ENCODE measurements around the gene AKR1C2. TPM values are rescaled to one million over a fixed set of nuclear protein-coding genes. Genes with fewer than 3 reads are reported as not detected.
"Not testable (repeated sequence)": the region's sequence is repeated elsewhere in the genome, so short reads cannot be mapped to it uniquely, and the experiment has no call there.

The AKR1C2 gene
- total RNA-seq, 1 experiment from 2014 or later, result 15.8 TPM

DNA sequence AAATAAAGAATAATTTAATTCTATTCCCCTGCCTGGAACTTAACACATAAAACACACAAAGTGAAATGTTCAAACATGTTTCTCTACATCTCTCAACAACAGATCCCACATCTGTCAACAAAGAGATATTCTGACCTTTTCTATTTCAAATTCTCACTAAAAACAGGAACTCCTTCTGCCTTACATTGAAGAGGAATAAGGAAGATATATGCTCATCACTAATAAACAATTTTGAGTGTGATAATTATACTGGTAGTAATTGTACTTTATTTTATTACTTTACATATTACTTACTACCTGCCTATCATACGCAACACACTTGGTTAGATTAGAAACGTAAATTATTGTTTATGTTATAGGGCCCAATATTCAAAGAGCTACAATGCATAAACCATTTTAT lies 13.4 kb downstream of the AKR1C2 start:
- no peak for DNase-seq (ENCODE audit: low spot score)

DNA sequence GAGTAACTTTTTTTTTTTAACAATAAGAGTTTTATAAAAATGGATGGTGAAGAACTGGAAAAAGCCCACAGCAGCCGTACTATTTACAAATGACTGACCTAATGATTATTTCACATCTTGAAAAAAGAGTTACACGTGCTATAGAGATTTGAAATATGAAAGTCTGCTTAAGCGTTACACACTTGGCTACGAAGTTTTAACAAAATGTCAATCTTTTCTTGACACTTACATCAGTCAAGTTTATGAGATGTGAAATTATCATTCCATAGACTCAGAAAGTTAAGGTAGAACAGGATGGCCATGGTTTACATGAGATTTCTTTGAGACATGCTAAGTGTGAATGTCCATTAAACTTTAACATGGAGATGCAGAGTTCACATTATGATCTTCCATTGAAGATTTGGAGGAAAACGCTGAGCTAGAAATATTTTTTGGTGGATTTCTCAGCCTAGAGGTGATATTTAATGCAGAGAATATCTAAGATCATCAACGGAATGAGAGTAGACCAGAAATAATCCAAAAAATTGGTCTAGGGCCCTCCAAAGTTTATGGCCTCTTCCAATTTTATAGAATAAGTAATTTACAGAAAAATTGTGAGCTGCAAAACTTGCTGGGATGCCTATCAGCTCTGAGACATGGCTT lies 15.5 kb downstream of the AKR1C2 start:
- not testable (repeated sequence) for DNase-seq (ENCODE audit: low spot score)

GRCh38 chr10:4984971-4985594 lies 18.6 kb downstream of the AKR1C2 start:
- no peak for DNase-seq (ENCODE audit: low spot score)

GRCh38 chr10:4984223-4984622 lies 19.4 kb downstream of the AKR1C2 start:
- DNase-seq (ENCODE audit: low spot score), result no peak

- DNase-seq (ENCODE audit: low spot score), result no peak
These were observed 19.9 kb downstream of the AKR1C2 start for GRCh38 chr10:4983615-4984216.

DNA sequence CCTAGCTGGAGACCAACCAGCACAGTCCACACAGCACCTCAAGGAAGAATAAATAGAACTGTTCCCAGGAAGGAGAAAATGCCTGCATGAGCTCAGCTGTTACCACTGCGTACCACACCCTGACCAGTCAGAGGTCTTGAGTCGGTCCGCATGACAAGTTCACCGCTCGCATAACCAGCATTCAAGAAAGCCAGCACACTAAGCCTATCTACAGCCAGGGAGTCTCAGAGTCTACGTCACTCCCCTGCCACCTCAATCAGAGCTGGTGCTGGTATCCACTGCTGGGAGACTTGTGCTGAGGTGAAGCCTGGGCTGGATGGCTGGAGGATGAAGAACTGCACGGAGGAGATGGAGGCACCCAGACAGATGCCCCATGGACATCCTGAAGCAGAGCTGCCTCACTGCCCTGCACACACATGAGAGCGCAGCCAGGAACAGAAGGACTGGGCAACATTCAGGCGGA lies 20.9 kb downstream of the AKR1C2 start:
- no peak for DNase-seq (ENCODE audit: low spot score)

DNA sequence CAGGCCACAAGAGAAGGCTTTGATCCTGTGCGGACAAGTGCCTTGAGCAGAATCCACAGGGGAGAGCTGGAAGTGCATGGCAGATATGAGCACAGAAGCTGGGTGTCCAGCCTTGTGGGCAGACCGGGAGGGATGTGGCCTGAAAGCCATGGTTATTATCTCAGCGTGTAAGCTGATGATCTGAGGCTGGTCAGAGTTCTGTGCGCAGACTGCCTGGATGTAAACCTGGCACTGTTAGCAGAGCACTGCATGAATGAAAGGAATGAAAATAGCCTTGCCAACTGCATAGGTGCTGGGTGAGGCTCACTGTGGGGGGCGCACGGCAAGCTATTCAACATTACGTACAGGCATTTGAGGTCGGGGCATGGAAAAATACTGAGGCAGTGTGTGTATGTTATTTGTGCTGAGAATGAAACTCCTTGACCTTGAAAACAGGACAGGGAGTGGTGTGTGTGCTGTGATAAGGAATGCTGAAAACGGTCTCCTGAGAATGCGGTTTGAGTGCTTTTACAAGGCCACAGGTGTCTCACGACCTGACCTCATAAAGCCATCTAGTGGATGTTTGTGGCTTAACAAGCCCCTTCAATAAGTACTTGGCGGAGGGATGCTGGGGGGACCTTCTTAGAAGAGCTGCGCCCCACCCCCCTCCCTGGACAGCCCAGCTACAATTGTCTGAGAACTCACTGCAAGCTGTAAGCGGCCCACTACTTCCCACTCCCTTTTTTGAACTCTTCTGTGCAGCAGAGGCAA lies 21.8 kb downstream of the AKR1C2 start:
- DNase-seq (ENCODE audit: low spot score), result peak; percentile 79

DNA sequence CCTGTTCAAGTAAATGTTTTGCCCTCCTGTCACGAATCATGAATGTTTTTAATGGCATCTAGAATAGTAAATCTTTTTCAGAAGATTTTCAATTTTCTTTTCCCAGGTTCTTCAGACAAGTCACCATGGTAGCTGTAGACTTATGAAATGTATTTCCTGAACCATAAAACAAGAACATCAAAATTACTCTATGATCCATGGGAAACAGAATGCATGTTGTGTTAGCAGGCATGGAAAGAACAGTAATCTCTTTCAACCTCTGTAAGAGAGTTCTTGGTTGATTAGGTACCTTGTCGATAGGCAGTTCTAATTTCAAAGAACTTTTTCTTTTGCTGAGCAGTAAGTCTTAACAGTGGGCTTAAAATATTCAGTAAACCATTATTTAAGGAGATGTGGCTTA lies 22.9 kb downstream of the AKR1C2 start:
- no peak for DNase-seq (ENCODE audit: low spot score)

DNA sequence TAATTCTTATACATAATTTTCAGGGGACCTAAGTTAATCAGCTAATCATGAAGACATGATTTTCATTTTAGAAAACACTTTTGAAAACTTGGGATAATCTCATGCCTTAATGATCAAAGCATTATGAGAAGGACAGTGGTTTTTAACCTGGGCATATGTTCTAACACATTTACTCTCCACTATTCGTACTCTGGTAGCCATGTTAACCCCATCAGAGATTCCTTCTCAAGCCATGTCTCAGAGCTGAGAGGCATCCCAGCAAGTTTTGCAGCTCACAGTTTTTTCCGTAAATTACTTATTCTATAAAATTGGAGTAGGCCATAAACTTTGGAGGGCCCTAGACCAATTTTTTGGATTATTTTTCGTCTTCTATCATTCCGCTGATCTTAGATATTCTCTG lies 24.8 kb downstream of the AKR1C2 start:
- DNase-seq (ENCODE audit: low spot score), result no peak

DNA sequence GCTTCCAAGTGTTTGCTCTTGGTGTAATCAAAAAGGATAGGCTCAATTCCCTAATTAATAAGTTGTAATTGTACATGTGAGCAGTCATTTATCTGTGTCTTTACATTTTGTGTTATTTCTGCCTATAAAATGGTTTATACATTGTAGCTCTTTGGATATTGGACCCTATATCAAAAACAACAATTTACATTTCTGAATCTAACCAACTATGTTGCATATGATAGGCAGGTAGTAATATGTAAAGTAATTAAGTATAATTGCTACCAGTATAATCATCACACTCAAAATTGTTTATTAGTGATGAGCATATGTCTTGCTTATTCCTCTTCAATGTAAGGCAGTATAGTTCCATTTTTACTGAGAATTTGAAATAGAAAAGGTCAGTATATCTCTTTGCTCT lies 26.6 kb downstream of the AKR1C2 start:
- no peak for DNase-seq (ENCODE audit: low spot score)

GRCh38 chr10:4974400-4974799 lies 29.3 kb downstream of the AKR1C2 start:
- DNase-seq (ENCODE audit: low spot score), result not testable (repeated sequence)

DNA sequence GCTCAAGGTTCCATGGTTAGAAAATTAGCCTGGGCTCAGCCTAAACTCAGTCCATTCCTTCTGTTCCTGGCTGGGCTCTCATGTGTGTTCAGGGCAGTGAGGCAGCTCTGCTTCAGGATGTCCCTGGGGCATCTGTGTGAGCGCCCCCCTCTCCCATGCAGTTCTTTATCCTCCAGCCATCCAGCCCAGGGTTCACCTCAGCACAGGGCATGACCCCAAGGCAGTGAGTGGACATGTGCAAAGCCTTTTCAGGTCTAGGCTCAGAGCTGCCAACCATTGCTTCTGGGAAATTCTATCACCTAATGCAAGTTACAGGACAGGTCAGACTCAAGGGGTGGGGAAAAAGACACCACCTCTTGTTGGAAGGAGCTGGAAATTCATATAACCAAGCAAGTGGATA lies 30.4 kb downstream of the AKR1C2 start:
- not testable (repeated sequence) for DNase-seq (ENCODE audit: low spot score)

- not testable (repeated sequence) for DNase-seq (ENCODE audit: low spot score)
These were observed 31.1 kb downstream of the AKR1C2 start for GRCh38 chr10:4972369-4973142.

GRCh38 chr10:4970362-4970761 lies 33.3 kb downstream of the AKR1C2 start:
- DNase-seq (ENCODE audit: low spot score), result not testable (repeated sequence)

- DNase-seq (ENCODE audit: low spot score), result not testable (repeated sequence)
These were observed 34.4 kb downstream of the AKR1C2 start for GRCh38 chr10:4969289-4969688.

DNA sequence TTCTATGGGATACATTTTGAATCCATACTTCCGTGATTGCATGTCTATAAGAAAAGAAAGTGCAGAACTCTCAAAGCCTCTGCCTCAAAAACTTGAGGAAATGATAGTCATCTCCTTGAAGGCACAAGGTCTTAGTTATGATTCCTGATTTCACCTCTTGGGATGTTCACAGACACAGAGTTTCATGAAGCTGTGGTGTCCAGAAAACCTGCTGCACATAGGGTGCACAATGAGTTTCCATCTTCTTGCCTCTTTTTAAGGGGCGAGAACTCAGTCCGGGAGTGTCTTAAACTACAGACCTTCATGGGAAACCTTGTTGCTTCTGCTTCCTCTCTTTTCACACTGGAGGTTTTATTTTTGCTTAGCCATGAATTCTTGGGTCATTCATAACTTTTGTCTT lies 36.5 kb downstream of the AKR1C2 start:
- not testable (repeated sequence) for DNase-seq (ENCODE audit: low spot score)

DNA sequence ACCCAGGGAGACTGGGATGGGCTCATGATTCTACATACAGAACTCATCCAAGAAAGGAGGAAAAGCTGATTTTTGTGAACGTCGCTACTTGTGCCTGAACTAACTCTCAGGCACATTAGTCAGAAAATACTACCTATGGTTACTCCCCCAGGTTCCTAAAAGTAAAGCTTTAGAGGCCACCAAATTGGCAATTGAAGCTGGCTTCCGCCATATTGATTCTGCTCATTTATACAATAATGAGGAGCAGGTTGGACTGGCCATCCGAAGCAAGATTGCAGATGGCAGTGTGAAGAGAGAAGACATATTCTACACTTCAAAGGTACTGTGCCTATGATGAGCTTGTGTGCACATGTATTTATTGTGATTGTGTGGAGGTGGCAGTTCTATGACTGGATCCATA lies 37.9 kb downstream of the AKR1C2 start:
- DNase-seq (ENCODE audit: low spot score), result not testable (repeated sequence)

DNA sequence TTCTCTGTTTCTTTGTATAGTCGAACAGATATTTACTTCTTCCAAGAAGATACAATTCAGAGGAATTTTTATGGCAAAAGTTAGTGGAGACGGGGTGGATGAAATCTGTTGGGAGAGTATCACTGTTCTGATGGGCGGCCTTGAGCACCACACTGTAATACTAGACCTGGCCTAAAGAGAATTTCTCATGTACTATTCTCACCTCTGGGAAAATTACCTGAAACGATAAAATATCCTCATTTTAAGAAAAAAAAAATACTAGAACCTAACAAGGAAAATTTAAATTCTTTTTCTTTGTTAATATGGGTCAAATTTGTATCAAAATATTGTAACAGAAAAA lies 39.9 kb downstream of the AKR1C2 start:
- not testable (repeated sequence) for DNase-seq (ENCODE audit: low spot score)

DNA sequence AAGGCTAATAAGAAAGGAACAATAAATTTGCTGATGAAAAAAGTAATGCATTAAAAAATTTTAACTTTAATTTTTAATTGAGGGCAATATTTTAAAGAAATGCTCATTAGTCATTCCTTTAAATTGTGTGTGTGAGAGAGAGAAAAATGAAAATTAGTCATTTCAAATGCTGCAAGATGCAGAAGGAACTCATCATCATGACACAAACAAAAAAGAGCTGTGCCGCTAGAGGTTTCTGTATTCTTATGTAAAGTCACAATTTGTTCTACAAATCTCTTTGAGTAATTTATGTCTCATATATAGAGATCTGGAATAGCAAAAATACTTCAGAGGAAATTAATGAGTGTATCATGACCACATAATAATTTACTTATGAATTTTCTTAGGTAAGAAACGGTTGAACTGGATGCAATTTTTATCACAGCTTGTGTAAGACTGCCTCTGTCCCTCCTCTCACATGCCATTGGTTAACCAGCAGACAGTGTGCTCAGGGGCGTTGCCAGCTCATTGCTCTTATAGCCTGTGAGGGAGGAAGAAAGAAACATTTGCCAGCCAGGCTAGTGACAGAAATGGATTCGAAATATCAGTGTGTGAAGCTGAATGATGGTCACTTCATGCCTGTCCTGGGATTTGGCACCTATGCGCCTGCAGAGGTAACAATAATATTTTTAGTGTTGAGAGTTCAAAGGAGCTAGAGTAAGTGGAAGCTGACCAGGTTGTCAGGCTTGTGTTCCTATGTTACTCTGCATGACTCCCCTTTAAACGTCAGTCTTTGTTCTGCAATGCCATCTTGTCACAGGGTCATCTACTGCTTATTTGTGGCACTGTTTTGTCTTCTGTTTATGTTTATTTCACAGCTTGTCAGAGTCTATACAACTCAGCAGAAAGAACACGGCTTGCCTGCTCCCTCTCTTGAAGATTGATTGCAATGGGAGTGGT lies 40.5 kb downstream of the AKR1C2 start, which contains the start of gene AKR1C1:
Gene AKR1C1, plus strand, starts transcription at position 540 of the 939 bp plus-strand sequence. Its CDS starts 30 bp downstream, at position 570.
- not testable (repeated sequence) for DNase-seq (ENCODE audit: low spot score)

DNA sequence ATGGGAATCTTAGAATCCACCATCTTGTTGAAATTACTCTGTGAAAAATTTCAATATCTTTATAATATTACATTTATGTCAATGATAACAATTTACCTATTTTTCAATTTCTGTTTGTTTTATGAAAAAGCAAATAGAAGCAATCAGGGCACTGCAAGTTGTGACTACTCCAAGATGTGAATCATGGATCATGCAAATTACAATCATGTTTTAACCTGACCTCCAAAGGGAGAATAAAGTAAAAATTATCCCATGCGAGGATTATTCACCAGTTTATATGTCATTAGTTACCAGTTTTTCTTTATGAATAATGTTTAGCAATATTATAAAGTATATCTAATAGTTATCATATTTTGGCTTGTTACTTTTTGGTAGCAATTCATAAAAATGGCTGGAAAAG lies 41.3 kb downstream of the AKR1C2 start:
- DNase-seq (ENCODE audit: low spot score), result not testable (repeated sequence)
